ENCODE results near the gene NPM3. TPM values are rescaled to one million over a fixed set of nuclear protein-coding genes. Genes with fewer than 3 reads are reported as not detected.
"Not testable (repeated sequence)": the region's sequence is repeated elsewhere in the genome, so short reads cannot be mapped to it uniquely, and the experiment has no call there.

Gene NPM3
- total RNA-seq, 1 donor from 2014 or later, result 45.2 TPM

DNA sequence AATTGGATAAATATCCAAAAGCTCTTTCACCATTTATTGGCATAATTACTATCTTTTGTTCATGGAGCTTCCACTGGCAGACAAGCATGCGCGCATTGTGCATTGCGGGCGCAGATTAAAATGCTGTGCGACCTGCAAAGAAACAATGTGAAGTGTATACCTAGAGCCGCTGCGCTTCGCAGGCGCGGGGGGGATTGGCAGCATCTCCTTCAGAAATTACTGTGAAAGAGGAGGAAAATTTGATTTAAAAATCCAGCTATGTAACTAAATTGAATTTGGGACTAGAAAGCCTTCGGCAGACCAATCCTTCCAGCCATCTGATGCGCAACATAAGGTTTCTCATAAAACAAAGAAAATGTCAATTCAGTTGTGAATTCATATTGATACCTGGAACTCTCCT lies 10.3 kb upstream of the NPM3 start:
- H3K9me3 Mint-ChIP-seq, result no peaks in the 10 kb centered on the region
- peaks cover 34% of the 10 kb centered on the region for H3K36me3 Mint-ChIP-seq
- TF ChIP-seq, protein P1, sequence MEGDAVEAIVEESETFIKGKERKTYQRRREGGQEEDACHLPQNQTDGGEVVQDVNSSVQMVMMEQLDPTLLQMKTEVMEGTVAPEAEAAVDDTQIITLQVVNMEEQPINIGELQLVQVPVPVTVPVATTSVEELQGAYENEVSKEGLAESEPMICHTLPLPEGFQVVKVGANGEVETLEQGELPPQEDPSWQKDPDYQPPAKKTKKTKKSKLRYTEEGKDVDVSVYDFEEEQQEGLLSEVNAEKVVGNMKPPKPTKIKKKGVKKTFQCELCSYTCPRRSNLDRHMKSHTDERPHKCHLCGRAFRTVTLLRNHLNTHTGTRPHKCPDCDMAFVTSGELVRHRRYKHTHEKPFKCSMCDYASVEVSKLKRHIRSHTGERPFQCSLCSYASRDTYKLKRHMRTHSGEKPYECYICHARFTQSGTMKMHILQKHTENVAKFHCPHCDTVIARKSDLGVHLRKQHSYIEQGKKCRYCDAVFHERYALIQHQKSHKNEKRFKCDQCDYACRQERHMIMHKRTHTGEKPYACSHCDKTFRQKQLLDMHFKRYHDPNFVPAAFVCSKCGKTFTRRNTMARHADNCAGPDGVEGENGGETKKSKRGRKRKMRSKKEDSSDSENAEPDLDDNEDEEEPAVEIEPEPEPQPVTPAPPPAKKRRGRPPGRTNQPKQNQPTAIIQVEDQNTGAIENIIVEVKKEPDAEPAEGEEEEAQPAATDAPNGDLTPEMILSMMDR (IDR thresholded peaks at IDR 0.05; ENCODE audit: unreplicated experiment), result no peak
- H3K4me3 Mint-ChIP-seq, result no peak overlapping the region
- H3K4me1 Mint-ChIP-seq, result no peaks in the 10 kb centered on the region
- no peaks in the 10 kb centered on the region for H3K27me3 Mint-ChIP-seq (ENCODE audit: low read depth)
- DNase-seq (ENCODE audit: low spot score in 2 of 2, unreplicated experiment in 2 of 2), result no peak
- H3K27ac Mint-ChIP-seq, result no peak overlapping the region

DNA sequence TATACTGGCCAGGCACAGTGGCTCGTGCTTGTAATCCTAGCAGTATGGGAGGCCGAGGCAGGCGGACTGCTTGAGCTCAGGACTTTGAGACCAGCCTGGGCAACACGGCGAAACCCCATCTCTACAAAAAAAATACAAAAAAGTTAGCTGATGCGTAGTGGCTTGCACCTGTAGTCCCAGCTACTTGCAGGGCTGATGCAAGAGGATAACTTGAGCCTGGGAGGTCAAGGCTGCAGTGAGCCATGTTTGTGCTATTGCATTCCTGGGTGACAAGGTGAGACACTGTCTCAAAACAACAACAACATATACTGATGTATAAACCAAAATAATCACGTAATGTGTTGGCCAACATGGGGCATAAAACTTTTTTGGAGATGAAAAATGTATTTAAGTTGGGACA lies 6.4 kb upstream of the NPM3 start:
- Mint-ChIP-seq H3K4me3 (no peak overlapping the region), H3K4me1 (no peaks in the 10 kb centered on the region), H3K27ac (no peak overlapping the region), H3K27me3 (ENCODE audit: low read depth) (no peaks in the 10 kb centered on the region), H3K36me3 (peaks cover 34% of the 10 kb centered on the region), H3K9me3 (no peaks in the 10 kb centered on the region)
- TF ChIP-seq, protein P1 (IDR thresholded peaks at IDR 0.05; ENCODE audit: unreplicated experiment), result no peak
- DNase-seq (ENCODE audit: low spot score in 2 of 2, unreplicated experiment in 2 of 2), result no peak

DNA sequence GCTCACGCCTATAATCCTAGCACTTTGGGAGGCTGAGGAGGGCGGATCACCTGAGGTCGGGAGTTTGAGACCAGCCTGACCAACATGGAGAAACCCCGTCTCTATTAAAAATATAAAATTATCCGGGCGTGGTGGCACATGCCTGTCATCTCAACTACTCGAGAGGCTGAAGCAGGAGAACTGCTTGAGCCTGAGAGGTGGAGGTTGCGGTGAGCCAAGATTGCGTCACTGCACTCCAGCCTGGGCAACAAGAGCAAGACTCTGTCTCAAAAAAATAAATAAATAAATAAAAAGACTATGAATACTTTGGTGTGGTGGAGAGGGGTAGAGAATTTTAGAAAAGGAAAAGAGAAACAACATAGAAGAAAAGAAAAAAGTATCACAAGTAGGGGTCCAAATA lies 6.0 kb upstream of the NPM3 start:
- H3K4me3 Mint-ChIP-seq; DNase-seq (ENCODE audit: low spot score in 2 of 2, unreplicated experiment in 2 of 2); H3K27me3 Mint-ChIP-seq (ENCODE audit: low read depth); H3K27ac Mint-ChIP-seq; H3K4me1 Mint-ChIP-seq; H3K9me3 Mint-ChIP-seq: not testable (repeated sequence)
- H3K36me3 Mint-ChIP-seq, result peaks cover 30% of the 10 kb centered on the region

DNA sequence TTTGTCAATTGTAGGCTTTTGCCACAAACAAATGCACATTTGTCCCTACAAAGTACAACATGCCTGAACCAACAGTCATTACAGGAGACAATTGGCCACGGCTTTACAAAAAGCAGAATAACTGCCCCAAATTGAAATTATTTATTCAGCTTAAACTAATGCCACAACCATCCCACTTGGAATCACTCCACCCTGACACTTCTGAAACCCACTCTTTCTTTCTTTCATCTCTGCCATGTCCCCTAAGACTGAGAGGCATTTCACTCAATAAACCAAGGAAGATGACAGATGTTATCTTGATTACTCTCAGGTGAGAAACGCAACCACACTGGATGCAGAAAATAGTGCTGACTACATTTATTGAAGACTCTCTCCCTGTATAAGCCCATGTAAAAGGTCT lies 2.6 kb upstream of the NPM3 start:
- Mint-ChIP-seq H3K27me3 (ENCODE audit: low read depth) (peaks cover 3% of the 10 kb centered on the region), H3K4me3 (no peak overlapping the region), H3K4me1 (peaks cover 28% of the 10 kb centered on the region), H3K27ac (no peak overlapping the region), H3K9me3 (no peaks in the 10 kb centered on the region), H3K36me3 (peaks cover 22% of the 10 kb centered on the region)
- DNase-seq (ENCODE audit: low spot score in 2 of 2, unreplicated experiment in 2 of 2), result no peak
- TF ChIP-seq, protein P1 (IDR thresholded peaks at IDR 0.05; ENCODE audit: unreplicated experiment), result no peak

DNA sequence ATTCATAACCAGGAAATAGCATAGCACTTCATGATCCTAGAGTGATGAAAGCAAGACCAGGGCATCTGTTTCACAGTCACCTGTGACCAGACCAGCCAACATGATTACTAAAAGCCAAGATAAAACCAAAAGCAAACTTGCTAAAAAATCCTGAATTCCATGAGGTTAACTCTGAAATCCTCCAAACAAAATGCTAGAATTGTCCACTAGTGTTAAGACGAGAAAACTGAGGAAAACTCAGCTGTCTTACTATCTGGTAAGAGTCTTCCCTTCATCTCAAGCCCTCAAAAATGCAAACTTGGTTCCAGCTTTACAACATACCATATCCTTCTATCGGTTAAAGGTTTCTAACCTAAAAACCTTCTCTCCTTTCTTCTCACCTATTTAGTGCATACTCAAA lies 1.3 kb upstream of the NPM3 start:
- H3K36me3 Mint-ChIP-seq, result peaks cover 19% of the 10 kb centered on the region
- H3K4me3 Mint-ChIP-seq, result peak overlapping the region; percentile 100
- peak overlapping the region; percentile 17 for H3K27ac Mint-ChIP-seq
- H3K9me3 Mint-ChIP-seq, result no peaks in the 10 kb centered on the region
- H3K27me3 Mint-ChIP-seq (ENCODE audit: low read depth), result peaks cover 14% of the 10 kb centered on the region
- TF ChIP-seq, protein P1 (IDR thresholded peaks at IDR 0.05; ENCODE audit: unreplicated experiment), result no peak
- H3K4me1 Mint-ChIP-seq, result peaks cover 30% of the 10 kb centered on the region
- DNase-seq (ENCODE audit: low spot score in 2 of 2, unreplicated experiment in 2 of 2), result no peak

DNA sequence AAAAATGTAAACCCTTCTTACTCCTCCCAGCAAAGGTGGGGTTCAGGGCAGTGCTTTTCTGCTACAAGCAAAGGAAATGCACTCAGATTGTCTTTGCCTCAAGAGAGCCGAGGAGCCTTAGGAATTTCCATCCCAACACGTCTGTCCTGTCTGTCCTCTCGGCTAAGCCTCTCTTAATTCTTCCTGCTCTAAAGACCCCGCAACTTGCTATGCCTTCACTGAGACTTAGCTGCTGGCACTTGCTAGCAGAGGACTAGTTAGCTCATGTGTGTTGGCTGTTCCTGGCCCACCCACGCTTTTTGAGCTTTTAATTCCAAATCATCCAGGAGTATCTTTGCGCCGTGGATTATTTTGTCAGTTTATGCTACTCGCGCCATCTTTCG lies 481 bp upstream of the NPM3 start:
- H3K36me3 Mint-ChIP-seq, result peaks cover 17% of the 10 kb centered on the region
- H3K4me3 Mint-ChIP-seq, result peak overlapping the region; percentile 100
- DNase-seq (ENCODE audit: low spot score in 2 of 2, unreplicated experiment in 2 of 2), result no peak
- TF ChIP-seq, protein P1 (IDR thresholded peaks at IDR 0.05; ENCODE audit: unreplicated experiment), result no peak
- peaks cover 22% of the 10 kb centered on the region for H3K27me3 Mint-ChIP-seq (ENCODE audit: low read depth)
- H3K27ac Mint-ChIP-seq, result peak overlapping the region; percentile 97
- no peaks in the 10 kb centered on the region for H3K9me3 Mint-ChIP-seq
- peaks cover 37% of the 10 kb centered on the region for H3K4me1 Mint-ChIP-seq
